A549 (cell line): ENCODE data around the gene NIPAL1.

ENCODE experiments used
- POLR2A ChIP-seq: IDR thresholded peaks from 2 replicates; pipeline ENCODE4 v1.6.1; 2012; ENCODE audit warnings: mild to moderate bottlenecking, low read length
- TF ChIP-seq, protein P1 (sequence below): fragments of >200 bp; sonication (Bioruptor Twin); formaldehyde crosslinking; IDR thresholded peaks from 3 replicates; pipeline ENCODE4 v1.5.1; 2016

DNA sequence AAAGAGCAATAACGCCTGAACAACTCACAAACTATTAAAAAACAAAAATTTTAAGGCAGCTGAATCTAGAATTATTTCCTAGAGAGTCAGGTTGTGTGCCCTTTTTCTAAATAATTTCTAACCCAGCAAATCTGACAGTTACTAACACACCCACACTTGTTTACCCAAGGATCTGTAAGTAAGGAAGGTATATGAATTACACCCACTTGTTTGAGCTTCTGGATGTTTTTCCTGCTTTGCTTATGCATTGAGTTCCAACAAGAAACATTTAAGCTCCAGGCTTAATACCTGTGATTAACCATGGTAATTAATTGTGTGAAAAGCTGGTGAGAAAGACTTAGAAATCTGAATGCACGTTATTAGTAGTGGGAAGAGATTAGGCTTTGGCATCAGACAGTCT is 1.5 kb downstream of the NIPAL1 start:
- TF ChIP-seq POLR2A: no peak
- TF ChIP-seq, protein P1, sequence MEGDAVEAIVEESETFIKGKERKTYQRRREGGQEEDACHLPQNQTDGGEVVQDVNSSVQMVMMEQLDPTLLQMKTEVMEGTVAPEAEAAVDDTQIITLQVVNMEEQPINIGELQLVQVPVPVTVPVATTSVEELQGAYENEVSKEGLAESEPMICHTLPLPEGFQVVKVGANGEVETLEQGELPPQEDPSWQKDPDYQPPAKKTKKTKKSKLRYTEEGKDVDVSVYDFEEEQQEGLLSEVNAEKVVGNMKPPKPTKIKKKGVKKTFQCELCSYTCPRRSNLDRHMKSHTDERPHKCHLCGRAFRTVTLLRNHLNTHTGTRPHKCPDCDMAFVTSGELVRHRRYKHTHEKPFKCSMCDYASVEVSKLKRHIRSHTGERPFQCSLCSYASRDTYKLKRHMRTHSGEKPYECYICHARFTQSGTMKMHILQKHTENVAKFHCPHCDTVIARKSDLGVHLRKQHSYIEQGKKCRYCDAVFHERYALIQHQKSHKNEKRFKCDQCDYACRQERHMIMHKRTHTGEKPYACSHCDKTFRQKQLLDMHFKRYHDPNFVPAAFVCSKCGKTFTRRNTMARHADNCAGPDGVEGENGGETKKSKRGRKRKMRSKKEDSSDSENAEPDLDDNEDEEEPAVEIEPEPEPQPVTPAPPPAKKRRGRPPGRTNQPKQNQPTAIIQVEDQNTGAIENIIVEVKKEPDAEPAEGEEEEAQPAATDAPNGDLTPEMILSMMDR: no peak
